GM18909 (cell line): ENCODE data around the gene ATP6V1A.
"Not testable (repeated sequence)": the region's sequence is repeated elsewhere in the genome, so short reads cannot be mapped to it uniquely, and the experiment has no call there.

ENCODE experiments used
- ATAC-seq: cut with Tn5 transposase; IDR thresholded peaks from one replicate; pipeline ENCODE4 v1.9.1; 2021; ENCODE audit warnings: mild to moderate bottlenecking; ENCODE audit not compliant: unreplicated experiment, poor library complexity

The ATP6V1A gene

DNA sequence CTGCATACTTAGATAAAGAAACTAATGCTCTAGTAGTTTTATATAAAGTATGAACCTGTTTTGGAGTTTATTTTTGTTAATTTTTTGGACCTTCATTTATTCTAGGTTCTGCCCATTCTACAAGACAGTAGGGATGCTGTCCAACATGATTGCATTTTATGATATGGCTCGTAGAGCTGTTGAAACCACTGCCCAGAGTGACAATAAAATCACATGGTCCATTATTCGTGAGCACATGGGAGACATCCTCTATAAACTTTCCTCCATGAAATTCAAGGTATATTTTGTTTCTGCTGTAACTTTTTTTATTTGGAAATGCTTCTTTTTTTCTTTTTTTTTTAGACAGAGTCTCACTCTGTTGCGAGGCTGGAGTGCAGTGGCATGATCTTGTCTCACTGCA, 58.4 kb downstream of the ATP6V1A start:
- ATAC-seq = no peak

DNA sequence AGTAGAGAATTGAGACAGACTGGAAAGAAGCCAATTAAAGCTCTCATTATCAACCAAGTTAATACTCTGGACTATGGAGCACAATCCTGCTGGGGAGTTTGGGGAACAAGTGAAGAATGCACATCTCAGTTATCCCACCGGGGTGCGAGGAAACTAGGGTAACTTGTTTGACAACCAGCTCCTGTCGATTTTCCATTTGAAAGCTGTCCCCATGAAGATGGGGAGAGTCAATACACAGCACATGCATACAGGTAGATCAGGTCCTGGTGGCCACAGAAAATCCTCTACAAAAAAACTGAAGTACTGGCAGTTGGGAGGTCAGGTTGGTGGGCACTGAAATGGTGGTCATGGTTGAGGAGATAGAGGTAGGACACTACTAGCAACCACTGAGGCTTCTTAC, 66.0 kb downstream of the ATP6V1A start:
- no peak for ATAC-seq

DNA sequence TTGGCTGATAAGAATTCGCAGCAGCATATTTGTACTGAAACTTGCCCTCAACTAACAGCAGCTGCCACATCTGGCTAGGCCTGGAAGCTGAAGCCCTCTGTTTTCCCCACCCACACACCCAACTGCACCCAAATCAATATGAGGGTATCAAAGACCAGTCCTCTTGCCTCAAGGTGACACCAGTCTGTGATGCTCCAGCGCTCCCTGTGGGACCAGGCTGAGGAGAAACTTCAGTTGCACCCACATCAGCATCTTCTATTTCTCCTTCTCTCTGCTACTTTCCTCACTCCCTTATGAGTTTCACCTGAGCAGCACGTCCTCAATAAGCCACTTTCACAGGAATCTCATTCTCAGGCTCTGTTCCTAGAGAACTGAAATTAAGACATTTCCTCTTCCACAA, 73.0 kb downstream of the ATP6V1A start:
- ATAC-seq = no peak

DNA sequence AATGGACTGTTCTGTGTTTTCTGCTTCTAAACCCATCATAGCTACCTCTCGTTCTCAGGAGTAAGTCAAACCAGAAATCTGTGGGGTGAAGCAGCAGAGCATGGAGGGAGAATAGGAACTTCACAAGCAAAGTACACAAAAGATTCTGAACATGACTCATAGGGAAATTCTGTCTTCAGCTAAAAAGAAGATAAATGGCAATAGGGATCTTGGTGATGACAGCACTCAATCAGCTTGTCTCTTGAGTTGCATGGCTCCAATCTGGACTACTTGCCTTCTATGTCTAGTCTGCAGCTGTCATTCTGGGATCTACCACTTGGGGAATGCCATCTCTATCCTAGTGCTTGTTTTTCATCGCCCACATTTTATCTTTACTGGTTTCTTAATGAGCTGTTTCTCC, 78.3 kb downstream of the ATP6V1A start:
- peak; percentile 69 for ATAC-seq

DNA sequence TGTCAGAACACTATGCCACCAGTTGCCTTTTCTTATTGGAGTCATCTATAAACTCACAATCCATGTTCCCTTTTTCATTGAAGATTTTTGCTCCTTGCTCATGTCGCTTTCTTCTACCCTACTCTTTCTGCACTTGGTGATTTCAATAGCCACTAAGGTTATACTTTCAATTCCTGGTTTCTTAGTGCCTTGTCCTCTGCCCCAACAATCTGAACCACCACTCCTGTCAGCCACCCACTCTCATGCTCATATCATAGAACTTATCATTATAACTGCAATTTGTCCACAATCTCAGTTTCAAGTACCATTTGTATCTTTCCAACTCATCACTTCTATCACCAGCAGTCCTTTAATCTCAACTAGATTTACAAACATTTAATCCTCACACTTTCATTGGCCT, 81.8 kb downstream of the ATP6V1A start:
- peak; percentile 44 for ATAC-seq

DNA sequence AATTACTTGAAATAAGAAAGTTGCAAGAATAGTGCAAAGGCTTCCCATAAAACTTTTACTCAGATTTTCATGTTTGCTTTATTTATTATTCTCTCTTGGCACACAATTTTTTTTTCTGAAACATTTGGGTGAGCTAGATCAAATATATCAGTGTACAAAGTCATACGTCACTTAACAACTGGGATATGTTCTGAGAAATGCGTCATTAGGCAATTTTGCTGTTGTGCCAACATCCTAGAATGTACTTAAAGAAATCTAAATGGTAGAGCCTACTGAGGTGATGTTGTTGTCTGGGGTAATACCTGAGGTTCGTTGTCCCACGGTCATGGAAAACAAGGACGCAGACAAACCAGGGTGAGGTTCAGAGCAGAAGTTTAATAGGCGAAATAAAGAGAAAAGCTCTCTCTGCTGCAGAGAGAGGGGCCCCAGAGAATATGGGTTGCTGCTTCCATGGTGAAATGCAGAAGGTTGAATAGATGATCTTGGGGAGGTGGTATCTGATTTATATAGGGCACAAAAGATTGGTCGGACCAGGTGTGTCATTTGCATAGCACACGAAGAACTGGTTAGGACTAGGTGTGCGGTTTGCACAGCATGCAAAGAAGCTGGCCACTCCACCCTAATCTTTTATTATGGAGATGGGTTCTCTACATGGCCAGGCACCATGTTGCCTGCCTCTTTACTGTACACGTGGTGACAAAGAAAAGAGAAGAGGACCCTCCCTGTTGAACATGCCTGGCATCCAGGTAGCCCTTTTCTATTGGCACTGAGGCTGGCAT, 82.9 kb downstream of the ATP6V1A start:
- ATAC-seq = peak; percentile 30

DNA sequence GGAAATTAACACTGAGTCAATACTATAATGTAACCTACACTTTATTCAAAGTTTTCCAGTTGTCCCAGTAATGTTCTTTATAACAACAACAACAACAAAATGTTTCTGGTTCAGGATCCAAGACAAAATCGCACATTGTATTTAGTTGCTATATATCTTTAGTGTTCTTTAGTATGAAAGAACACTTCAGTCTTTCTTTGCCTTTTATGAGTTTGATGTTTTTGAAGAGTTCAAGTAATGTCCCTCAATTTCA, 84.2 kb downstream of the ATP6V1A start:
- no peak for ATAC-seq

DNA sequence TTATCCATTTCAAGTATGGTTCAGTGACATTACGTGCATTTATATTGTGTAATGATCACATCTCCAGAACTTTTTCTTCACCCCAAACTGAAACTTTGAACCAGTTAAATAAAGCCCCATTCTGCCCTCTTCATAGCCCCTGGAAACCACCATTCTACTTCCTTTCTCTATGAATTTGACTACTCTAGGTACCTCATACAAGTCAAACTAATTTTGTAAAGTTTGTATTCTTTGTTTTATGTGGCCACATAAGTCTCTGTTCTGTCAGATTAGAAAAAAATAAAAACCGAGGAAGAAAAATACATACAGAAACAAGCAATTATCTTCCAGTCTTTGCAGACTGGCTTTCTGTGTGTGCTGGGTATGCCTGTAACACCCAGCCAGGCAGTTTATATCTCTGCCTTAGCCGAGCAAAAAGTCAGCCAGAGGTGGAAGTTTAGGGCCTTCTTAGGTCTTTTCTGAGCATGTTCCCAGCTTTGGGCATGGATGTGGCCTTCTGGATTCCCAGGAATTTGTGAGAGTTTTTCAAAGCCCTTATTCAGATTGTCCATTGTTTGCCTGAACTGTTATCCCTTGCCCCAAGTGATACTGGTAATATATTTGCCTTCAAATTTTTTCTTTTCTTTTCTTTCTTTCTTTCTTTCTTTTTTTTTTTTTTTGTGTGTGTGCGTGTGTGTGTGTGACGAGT, 85.8 kb downstream of the ATP6V1A start:
- ATAC-seq = peak; percentile 53

DNA sequence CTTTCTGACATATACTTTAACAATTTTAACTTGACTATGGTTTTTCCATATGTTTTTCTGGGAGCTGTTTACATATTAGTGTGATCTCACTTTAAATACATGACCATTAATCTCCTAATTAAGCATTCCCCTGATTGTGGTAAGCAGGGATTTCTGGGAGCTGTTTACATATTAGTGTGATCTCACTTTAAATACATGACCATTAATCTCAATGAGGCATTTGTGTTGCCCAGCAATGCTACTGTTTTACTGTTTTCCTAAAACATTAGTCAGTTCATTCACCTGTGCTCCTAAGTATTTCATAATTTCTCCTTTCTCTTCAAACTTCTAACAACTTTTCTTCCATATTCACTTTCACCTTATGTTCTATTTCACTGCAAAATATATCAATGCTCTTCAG, 88.1 kb downstream of the ATP6V1A start:
- no peak for ATAC-seq

DNA sequence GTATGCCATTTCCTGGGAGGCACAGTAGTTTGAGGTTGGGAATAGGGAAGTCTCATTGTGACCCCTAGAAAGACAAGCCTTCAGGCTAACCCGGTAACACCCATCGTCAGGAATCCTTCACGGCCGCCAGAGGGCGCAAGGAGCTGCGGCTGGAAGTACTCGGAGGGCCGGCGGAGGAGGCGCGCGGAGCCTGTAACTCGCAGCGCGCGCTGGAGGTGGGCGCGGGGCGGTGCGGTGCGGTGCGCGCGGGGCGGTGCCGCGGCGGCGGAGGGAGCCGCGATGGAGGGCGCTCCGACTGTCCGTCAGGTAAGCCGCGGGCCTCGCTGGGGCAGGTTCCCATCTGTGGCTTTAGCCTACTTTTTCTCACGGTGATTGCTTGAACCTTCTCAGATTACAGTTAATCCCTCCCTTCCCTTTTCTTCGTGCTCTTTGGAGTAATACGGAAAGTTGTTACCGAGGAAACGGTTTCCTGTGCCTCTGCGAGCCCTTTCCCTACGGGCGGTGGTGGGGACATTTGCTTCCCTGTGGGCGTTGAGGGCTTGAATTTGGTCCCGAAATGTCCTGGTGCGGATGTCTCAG, 91.9 kb downstream of the ATP6V1A start, which contains the start of gene GRAMD1C:
Gene GRAMD1C (plus strand): TSS at position 158 of the 579 bp plus-strand sequence. CDS start 122 bp downstream, at position 280.
- ATAC-seq = peak; percentile 92

DNA sequence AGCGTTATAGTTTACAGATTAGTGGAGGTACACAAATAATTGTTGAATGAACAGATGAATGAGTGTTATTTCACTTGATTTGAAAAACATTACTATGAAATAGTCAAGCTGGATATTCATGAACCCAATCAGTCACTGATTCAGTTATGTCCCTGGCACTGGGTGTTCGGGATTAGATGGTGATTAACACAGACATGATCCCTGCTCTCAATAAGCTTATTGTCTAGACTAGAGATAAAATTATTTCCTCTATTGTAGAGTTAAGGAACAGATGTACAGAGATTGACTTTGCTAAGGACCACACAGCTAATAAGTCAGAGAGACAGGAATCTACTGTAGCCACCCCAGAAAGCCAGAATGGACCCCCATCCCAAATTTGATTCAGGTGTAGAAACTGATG, 92.7 kb downstream of the ATP6V1A start:
- no peak for ATAC-seq

DNA sequence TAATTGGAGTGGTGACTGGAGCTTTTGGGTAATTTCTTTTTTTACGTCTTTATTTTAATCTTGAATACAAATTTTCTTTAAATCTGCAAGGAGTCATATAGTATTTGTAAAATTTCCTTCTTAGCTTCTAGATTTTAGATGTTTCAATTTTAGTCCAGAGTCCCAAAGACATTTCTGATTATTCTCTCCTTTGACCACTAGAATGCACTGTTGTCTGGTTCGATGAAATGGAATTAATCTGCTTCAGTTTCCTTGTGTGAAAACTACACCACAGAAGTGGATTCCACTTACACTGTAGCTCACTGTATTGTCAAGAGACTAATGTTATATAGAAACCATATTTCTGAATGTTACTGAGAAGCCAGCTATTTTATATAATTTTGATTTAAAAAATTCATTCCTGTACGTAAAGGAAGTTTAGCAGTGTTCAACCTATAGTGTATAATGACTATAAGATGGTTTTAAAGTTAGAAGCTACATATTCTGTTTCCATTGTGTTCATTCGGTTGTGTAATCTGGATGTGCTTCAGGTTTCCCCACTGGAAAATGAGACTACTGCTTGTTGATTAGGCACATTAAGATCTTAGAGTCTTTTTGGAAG, 97.9 kb downstream of the ATP6V1A start:
- peak; percentile 47 for ATAC-seq

DNA sequence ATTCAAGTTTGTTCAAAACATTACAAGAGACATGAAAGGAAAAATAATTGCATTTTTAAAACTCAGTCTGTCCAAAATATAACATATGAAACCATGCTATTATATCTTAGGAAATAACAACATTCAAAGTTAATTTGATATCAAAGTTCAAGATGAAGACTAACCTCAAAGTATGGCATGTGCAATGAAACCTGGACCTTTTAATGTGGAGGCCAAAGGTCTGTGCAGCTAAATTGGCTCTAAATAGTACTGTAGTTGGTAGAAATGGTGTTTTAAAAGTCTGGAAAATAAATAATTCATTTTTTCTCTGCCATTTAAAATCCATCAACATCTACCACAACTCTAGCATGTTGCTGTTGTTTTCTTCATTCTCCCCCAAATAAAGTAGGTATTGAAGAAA, 100.4 kb downstream of the ATP6V1A start:
- no peak for ATAC-seq

DNA sequence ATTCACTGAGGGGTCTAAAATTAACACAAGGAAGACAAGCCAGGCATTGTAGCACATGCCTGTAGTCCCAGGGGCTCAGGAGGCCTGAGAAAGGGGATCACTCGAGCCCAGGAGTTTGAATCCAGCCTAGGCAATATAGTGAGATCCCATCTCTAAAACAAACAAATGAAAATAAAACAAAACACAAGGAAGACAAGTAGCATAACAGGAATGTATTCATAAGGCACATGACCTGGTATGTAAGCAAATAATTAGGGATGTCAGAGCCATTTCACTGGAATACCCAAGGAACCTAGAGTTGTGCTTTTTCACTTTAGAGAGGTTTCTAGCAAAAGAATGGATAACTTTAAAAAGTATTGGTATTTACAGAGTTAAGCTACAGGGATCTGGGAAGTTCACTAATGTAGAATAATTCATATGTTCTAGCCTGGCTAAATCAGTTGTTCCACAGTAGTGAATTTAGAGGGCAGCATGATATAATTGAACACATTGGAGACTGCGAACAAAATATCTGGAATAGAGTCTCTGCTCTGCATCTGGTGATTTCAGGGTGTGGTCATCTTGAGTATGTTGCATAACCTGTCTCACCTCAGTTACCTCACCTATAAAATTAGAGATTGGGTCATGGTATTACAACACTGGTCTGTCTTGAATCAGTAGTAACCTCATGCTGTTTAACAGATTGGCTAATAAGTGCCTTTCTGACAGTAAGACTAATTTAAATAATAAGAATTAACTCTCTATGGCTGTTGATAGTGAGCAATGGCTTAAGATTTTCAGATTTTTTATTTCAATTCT, 101.0 kb downstream of the ATP6V1A start:
- no peak for ATAC-seq

DNA sequence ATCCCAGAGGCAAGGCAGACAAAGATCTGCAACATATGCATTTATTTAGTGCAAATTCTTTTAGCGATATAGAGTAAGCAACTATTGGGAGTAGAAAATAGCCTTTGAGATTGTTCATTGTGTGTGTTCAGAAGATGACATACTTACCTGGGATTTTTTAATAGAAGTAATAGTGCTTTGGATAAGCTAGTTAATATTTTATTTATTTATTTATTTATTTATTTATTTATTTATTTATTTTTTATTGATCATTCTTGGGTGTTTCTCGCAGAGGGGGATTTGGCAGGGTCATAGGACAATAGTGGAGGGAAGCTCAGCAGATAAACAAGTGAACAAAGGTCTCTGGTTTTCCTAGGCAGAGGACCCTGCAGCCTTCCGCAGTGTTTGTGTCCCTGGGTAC, 102.2 kb downstream of the ATP6V1A start:
- ATAC-seq = not testable (repeated sequence)

DNA sequence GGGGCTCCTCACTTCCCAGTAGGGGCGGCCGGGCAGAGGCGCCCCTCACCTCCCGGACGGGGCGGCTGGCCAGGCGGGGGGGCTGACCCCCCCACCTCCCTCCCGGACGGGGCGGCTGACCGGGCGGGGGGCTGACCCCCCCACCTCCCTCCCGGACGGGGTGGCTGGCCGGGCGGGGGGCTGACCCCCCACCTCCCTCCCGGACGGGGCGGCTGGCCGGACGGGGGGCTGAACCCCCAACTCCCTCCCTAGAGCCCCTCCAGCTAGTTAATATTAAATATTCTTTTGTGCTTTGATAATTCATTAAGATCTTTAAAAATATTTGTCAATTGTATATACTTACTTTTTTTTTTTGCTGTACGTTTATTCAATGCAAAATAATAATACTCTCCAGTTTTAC, 103.0 kb downstream of the ATP6V1A start:
- not testable (repeated sequence) for ATAC-seq

DNA sequence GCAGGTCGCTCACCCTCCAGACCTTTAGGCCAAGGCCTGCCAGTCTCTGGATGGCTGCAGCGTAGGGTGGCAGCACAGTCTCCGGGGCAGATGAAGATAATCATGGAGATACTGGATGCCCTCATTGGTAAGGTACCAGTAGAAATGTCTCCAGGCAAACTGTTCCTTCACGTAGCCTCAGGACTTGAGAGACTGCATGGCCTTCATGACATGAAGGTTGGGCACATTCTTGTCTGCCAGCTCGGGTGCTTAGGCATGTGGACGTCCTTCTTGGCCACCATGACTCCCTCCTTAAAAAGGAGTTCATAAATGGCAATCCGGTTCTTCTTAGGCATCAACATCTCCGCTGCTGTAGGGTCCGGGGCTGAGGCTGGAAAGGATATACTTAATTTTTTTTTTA, 103.6 kb downstream of the ATP6V1A start:
- not testable (repeated sequence) for ATAC-seq

DNA sequence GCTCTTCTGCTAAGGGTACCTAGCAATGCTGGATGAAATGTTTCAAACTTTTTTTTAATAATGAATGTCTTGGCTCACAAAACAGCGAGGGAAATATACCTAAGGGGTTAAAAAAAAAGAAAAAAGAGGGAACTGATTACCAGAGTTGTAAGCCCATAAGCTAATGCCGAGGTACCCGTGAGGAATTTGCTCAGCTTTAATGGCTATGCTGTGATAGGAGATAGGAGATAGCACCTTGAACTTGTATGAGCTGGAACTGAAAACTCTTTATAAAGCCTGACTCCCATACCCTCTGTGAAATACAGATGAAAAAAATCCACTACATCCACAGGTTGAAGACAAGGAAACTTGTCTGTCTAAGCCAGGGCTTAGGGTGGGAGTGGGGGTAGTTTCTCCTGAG, 105.7 kb downstream of the ATP6V1A start:
- no peak for ATAC-seq
